Amygdala (tissue), 56 donors: ENCODE data around the gene NFIA.

Source experiments
- DNase-seq, 56 donors: peaks; one replicate each; lab custom pipeline; 2025; lab: John Stamatoyannopoulos, UW

The NFIA gene

GRCh38 chr1:61403679-61404596 is 321.6 kb downstream of the NFIA start:
- DNase-seq, result peak in 1 of 56 donors; percentile 14

DNA sequence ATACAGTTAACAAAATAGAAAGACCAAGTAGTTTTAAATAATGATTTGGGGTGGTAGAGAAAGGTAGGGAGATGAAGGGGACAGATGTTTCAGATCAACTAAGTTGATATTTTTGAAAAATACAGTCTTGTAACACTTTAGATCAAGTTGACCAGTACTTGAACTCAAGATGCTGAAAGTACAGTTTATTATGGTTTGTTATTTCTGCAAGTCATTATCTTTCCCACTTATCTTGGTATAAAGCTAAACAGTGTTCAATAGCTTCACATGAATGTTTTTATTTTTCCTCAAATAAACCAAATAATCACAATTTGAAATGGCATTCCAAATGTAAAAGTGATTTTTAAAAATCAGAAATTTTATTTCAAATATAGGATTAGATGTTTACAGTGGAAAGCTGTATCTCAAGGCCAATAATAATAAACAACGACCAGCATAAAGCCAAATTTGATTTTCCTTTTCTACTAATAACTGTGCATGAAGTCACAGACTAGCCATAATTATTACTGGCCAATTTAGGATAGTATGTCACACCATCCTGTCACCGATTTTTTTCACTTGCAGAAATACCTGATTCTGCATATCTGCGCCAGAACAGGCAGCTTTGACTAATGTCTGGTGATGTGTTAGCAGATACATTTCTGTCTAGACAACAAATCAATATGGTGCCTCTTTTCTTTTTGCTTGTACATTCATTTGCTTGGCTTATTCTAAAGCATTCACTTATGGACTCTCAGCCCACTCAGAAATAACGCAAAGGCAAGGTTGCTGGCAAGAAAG is 322.4 kb downstream of the NFIA start:
- no peak for DNase-seq

- DNase-seq, result no peak
Measured at GRCh38 chr1:61406467-61406866, 324.1 kb downstream of the NFIA start.

DNA sequence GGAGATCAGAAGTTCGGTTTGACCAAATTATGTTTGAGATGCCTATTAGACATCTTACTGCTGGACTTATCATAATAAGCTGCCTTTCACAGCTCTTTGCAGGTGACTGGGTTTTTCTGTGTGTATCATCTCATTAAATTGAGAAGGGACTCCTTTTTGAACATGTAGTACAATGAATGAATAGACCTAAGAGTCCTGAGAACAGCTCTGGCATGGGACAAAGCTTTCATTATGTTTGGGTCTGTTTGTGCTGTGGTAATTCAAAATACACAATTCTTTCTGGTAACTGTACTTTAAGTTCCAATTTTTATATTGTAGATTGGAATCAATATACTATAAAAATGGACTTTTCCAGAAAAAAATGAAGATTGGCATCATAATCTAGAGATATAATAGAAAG is 330.2 kb downstream of the NFIA start:
- DNase-seq, result no peak

GRCh38 chr1:61419196-61419595 is 336.8 kb downstream of the NFIA start:
- DNase-seq, result no peak

GRCh38 chr1:61419657-61420056 is 337.3 kb downstream of the NFIA start:
- no peak for DNase-seq

GRCh38 chr1:61420243-61420642 is 337.9 kb downstream of the NFIA start:
- DNase-seq, result no peak

DNA sequence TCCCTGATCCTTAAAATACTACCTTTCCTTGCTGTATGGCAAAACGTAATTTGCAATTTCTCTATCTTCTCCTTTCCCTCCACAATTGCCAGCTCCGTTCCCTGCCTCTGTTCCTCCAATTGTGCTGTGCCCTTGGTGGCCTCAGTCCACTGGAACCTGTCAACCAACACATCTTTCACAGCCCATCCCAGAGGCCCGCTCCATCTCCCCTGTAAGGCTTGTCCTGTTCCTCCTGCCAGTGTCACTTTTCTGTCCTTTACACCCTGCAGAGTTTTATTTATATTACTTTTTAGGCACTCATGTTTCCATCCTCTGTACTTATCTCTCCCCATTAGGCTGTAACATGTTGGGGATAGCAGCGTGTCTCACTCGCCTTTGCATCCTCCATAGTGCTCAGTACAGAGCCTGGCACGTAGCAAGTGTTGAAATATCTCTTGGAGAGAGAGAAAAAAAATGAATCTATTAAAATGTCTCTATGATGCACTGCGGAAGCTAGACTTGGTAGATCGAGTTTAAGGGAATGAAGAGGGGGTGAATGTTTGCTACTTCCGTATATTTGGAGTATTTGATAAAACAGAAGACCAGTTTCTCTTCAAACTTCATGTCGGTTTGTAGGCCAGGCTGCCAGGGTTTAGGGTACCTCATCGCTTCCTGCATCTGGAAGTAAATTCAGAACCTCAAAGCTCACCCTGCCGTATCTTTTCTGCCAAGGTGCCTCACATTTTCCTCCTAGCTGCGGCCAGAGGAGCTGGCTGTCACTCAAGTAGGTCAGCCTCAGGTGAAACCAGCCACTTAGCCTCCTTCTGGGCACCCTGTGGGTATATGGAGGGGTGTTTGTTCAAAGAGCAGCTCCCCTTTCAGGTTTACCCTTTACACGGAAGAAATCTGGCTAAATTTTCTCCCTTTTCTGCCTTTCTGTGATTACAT is 338.8 kb downstream of the NFIA start:
- no peak for DNase-seq

DNA sequence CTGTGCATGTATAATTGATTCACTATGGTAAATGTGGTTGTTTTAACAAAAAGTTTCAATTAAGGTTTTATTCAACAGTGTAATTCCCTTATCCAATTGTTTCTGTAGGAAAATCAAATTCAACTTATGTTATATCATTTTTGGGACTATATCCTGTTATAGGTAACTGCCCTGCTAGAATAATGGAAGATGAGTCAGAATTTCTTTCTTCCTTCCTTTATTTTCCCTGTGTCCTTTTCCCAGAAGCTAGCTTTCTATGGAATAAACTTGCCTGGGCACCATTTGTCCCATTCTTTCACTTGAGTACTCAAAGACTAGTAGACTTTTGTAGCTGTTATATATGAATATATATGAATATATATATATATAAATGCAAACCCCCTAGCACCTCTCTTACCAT is 341.3 kb downstream of the NFIA start:
- no peak for DNase-seq

GRCh38 chr1:61424382-61424781 is 342.0 kb downstream of the NFIA start:
- DNase-seq, result no peak

GRCh38 chr1:61425040-61425439 is 342.7 kb downstream of the NFIA start:
- no peak for DNase-seq

DNA sequence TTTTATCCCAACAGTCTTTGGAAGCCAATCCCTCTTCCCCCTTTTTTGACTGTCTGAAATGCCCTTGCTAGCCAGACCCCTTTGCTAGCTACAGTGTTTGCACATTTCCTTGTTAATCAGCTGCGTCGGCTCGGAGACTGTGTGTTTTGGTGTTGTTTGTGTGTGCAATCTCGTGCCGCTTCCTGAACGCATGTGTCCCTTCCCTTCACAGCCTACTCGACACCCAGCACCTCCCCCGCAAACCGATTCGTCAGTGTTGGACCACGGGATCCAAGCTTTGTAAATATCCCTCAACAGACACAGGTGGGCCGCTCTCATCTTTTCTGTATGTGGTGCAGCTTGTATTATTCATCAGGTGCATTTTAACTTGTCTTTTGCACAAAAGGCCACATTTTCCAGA is 343.9 kb downstream of the NFIA start:
- DNase-seq, result peak in 5 of 56 donors; percentile 9 to 39 (median 23)

DNA sequence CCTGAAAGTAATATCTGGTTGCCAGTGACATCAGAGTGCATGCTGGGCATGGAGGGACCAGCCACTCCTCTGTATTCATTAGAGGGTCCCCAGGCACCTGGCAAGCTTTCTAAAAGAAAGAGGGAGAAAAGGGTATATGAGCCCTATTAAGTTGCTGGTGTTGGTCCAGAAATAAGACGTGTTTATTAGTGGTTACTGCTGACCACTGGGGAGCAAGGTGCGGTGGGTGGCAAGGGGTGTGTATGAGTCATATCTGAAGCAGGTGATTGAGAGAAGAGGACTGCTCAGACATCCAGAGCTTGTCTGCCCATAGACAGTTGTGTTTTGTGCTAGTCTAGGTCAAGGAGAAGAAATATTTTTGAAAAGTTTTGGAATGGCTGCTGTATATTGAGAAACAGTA is 344.5 kb downstream of the NFIA start:
- no peak for DNase-seq

GRCh38 chr1:61427510-61427909 is 345.1 kb downstream of the NFIA start:
- DNase-seq, result no peak

GRCh38 chr1:61428146-61428545 is 345.8 kb downstream of the NFIA start:
- DNase-seq, result no peak

DNA sequence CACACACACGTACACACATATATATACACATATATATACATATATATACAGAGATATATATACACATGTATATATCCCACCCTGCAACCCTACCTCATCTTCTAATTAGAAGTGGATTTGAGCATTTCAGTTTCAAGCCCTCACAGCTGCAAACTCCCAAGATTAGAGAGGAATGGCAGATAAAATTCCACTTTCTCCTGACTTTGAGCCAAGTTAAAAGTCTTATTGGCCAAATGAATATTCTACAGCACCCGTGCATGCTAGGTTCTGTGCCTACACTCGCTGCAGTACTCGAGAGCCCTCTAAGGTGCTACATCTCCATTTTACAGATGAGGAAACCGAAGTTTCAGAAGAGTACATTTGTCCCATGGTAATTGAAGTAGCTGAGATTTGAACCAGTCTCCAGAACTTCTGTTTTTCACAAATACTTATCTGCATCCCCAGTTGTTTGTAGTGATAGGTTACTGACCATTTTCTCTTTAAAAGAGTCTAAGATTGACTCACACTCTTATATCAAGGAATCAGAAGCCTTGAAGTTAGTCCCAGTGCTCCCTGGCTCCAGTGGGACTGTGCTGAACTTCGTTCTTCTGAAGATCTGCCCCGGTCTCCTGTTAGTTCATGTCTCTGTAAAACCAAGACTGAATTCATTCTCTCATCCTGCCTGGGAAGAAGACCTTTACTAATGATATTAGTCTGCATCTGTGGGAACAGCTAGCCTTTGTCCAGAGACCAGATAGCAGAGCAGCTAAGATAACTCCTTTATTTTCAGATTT is 350.4 kb downstream of the NFIA start:
- DNase-seq, result no peak

DNA sequence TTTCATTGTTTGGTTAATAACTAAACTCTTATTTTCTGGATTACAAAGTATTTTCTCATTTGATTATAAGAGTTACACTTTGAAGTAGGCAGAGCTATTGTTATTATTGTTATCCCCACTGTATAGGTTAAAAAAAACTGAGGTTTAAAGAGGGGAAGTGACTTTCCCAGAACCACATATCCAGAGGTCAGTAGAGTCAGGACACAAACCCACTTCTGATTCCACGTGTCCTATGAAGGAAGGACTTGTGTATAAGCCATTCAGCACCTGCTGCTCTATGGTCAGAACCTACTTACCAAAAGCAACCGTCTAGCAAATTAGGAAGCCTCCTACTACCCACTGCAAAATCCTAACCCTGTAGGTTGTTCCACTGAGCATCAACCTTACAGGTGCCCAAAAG is 351.3 kb downstream of the NFIA start:
- DNase-seq, result no peak

DNA sequence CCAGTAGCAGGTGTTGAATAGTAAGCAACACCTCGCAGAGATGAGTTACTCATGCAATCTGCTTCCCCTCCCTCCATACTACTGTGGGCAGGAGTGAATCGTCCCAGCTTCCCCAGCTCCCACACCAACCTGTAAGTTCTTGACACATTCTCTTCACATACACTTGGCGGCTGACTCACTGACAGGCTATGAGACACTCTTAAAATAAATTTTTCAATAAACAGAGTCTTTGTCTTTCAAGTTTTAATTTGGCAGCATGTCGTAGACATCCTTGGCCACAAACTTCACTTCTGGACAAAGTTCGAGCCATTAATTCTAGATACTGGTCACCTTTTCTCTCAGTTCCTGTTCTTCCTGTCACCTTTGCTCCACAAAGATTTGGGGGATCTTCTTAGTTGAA is 351.9 kb downstream of the NFIA start:
- DNase-seq, result peak in 15 of 56 donors; percentile 4 to 73 (median 20)

DNA sequence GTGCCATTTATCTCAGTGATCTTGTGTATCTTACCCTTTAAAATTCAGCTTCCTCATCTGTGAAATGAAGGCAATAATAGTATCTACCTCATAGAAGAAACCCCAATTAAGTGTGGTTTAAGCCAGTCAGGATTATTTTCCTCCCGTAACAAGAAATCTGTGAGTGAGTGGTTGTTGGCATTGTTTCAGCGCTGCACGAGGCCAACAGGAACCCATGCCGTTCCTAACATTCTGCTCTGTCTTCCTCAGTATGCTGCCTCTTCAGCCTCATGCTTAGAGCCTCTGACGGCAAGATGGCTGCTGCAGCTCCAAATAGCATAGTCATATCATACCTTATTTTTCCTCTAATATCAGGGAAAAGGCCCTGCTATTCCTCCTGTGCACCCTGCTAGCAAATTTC is 352.9 kb downstream of the NFIA start:
- DNase-seq, result no peak

DNA sequence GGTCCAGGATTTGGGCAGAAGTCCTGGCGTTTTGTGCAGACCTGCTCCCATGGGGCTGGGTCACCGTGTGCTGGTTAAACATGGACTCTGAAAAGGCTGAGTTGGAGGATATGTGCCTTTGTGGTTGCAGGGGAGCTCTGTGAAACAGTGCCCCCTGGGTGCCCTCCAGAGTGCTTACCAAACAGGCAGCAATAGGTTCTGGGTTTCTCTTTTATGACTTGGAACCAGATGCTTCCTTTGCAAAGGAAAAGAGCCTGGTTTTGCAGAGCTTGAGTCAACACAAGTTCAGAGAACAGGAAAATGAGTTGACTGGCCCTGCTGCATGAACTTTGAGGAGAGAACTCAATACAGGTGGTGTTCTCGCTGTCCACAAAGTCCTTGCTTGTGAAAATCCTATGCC is 353.7 kb downstream of the NFIA start:
- DNase-seq, result no peak
